ENCODE data around the gene MORN3. TPM values are rescaled to one million over a fixed set of nuclear protein-coding genes. Genes with fewer than 3 reads are reported as not detected.

MORN3 gene
- total RNA-seq, 1 donor from 2014 or later: 0.41 TPM

DNA sequence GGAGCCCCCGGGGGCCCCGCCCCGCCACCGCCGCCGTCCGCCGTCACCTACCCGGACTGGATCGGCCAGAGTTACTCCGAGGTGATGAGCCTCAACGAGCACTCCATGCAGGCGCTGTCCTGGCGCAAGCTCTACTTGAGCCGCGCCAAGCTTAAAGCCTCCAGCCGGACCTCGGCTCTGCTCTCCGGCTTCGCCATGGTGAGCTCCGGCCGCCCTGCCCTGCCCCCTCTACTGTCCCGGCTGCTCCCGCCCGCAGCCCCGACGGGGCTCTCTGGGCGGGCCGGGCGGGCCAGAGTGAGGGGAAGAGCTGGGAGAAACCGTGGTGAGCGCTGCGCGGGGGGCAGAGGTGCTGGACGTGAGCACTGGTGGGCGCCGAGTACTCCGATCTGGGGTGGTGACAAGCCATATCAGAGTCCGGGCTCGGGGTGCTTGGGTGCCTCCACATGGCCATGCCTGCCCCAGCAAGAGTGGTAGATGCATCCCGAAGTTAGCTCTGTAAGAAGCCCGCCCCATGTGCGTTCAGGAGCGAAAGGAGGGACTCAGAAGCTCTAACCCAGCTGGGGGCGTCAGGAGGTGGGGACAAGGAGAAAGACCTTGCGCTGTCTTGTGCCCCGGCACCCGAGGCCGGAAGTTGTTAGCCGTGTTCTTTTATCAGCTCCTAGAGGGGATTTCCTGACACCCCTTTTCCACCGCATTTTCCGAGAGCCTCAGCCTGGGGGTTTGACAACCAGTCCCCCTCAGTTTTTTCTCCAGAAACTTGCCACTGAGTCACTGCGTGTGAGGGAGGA lies 42.4 kb downstream of the MORN3 start:
- Mint-ChIP-seq H3K4me1 (ENCODE audit: low read depth) (peaks cover 55% of the 10 kb centered on the region), H3K9me3 (no peaks in the 10 kb centered on the region), H3K27ac (peak overlapping the region; percentile 95), H3K27me3 (ENCODE audit: insufficient read depth) (no peaks in the 10 kb centered on the region), H3K36me3 (ENCODE audit: low read depth) (peaks cover 32% of the 10 kb centered on the region), H3K4me3 (peak overlapping the region; percentile 92)
- DNase-seq (ENCODE audit: low spot score): peak; percentile 84
- intact Hi-C loops (cut with micrococcal nuclease): loop anchor here (1.0 to 5.0 kb wide), 18 partner anchors 10 to 1310 kb away; partner anchors contain the start of genes ANAPC5, CAMKK2, DIABLO and KDM2B

DNA sequence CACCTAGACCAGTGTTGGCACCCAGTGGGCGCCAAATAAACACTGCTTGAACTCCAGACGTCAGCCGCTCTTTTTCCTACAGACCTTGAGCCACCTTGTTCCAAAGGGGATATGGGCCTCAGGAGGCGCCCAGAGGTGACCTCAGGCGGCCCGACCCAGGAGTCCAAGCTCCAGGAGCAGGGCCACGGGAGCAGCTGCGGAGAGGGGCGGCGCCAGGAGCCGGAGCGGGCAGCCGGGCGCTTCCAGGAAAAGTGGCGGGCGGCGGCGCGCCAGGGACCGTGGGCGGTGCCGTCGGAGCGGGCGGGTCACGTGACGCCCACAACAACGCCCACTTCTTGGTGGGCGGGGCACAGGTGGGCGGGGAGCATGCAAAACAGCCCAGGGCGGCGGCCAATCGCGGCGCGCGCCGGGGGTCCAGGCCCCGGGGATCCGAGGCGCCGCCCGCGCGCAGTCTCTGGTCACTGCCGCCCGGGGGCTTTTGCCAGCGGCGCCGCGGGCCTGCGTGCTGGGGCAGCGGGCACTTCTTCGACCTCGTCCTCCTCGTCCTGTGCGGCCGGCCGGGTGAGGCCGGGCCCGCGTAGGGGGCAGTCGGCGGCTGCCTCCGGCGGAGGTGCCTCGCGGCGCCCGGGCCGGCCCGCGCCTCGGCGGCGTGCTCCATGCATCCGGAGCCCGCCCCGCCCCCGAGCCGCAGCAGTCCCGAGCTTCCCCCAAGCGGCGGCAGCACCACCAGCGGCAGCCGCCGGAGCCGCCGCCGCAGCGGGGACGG lies 43.2 kb downstream of the MORN3 start, which contains the start of gene ORAI1:
Gene ORAI1 (plus strand): TSS at position 444 of the 766 bp plus-strand sequence.
- H3K36me3 Mint-ChIP-seq (ENCODE audit: low read depth): peaks cover 29% of the 10 kb centered on the region
- peak within 1 kb of the TSS; percentile 95 for H3K27ac Mint-ChIP-seq
- H3K4me3 Mint-ChIP-seq: peak within 1 kb of the TSS; percentile 92
- intact Hi-C loops (cut with micrococcal nuclease): loop anchor here (1.0 to 5.0 kb wide), 7 partner anchors 86 to 1309 kb away; partner anchors contain the start of genes ANAPC5, CAMKK2, P2RX4 and TMEM120B
- H3K4me1 Mint-ChIP-seq (ENCODE audit: low read depth): peaks cover 49% of the 10 kb centered on the region
- peak; percentile 96 for DNase-seq (ENCODE audit: low spot score)
- no peaks in the 10 kb centered on the region for H3K9me3 Mint-ChIP-seq
- no peaks in the 10 kb centered on the region for H3K27me3 Mint-ChIP-seq (ENCODE audit: insufficient read depth)

DNA sequence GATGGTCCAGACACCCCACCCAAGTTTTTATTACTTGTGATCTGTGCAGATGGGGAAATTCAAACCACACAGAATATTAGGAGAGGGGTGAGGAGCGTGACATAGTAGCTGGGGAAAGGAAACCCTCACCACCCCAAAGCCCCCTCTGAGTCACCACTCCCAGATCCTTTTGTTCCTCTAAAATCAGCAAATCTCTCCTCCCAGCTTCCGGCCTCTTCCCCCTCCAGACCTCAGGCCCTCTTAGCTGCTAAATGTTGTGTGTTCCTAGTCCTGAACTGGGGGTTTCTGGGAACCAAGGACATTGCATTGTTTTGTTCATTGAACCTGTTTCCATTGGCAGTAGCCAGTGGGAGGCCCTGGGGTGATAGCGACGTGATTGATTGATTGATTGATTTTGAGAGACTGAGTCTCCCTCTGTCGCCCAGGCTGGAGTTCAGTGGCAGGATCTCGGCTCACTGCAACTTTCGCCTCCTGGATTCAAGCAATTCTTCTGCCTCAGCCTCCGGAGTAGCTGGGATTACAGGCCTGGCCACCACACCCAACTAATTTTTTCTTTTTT lies 49.0 kb downstream of the MORN3 start:
- H3K9me3 Mint-ChIP-seq: no peaks in the 10 kb centered on the region
- H3K27me3 Mint-ChIP-seq (ENCODE audit: insufficient read depth): no peaks in the 10 kb centered on the region
- DNase-seq (ENCODE audit: low spot score): no peak
- H3K27ac Mint-ChIP-seq: no peak overlapping the region
- no peak overlapping the region for H3K4me3 Mint-ChIP-seq
- intact Hi-C loops (cut with micrococcal nuclease): no loop called here
- peaks cover 2% of the 10 kb centered on the region for H3K36me3 Mint-ChIP-seq (ENCODE audit: low read depth)
- H3K4me1 Mint-ChIP-seq (ENCODE audit: low read depth): peaks cover 7% of the 10 kb centered on the region

DNA sequence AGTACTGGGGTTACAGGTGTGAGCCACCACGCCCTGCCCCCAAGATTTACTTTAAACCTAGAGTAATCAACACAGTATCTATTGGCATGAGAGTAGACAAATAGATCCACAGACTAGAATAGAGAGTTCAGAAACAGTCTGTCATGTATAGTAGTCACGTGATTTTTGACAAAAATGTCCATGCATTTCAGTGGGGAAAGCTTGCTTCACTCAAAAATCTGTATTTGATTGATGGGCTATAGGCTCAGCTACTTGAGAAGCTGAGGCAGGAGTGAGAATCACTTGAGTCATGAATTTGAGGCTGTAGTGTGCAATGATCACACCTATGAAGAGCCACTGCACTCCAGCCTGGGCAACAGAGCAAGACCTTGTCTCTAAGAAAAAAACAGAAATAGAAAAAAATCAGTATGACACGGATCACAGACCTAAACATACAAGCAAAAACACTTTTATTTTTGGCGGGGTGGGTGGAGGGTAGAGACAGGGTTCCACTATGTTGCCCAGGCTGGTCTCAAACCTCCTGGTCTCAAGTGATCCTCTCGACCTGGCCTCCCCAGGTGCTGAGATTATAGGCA lies 50.7 kb downstream of the MORN3 start:
- H3K9me3 Mint-ChIP-seq: no peaks in the 10 kb centered on the region
- DNase-seq (ENCODE audit: low spot score): no peak
- no peak overlapping the region for H3K4me3 Mint-ChIP-seq

DNA sequence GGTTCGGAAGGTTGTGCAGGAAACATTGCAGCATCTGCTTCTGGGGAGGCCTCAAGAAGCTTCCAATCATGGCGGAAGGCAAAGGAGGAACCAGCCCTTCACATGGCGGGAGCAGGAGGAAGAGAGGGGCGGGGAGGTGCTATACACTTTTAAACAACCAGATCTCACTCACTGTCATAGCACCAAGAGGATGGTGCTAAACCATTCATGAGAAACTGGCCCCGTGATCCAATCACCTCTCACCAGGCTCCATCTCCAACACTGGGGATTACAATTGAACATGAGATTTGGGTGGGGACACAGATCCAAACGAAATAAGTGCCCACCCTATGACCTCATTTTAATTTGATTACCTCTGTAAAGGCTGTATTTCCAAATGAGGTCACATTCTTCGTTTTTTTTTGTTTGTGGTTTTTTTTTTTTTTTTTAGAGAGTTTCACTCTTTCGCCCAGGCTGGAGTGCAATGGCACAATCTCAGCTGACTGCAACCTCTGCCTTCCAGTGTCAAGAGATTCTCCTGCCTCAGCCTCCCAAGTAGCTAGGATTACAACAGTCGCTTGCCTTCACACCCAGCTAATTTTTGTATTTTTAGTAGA lies 54.5 kb downstream of the MORN3 start:
- DNase-seq (ENCODE audit: low spot score): no peak
- Mint-ChIP-seq H3K4me3 (no peak overlapping the region), H3K27me3 (ENCODE audit: insufficient read depth) (peaks cover 2% of the 10 kb centered on the region), H3K4me1 (ENCODE audit: low read depth) (no peaks in the 10 kb centered on the region), H3K27ac (peak overlapping the region; percentile 65), H3K9me3 (no peaks in the 10 kb centered on the region), H3K36me3 (ENCODE audit: low read depth) (no peaks in the 10 kb centered on the region)
- intact Hi-C loops (cut with micrococcal nuclease): no loop called here

More for the DNA sequence above, 50.7 kb downstream of the MORN3 start:
- Mint-ChIP-seq H3K36me3 (ENCODE audit: low read depth) (peaks cover 2% of the 10 kb centered on the region), H3K4me1 (ENCODE audit: low read depth) (no peaks in the 10 kb centered on the region), H3K27ac (no peak overlapping the region), H3K27me3 (ENCODE audit: insufficient read depth) (no peaks in the 10 kb centered on the region)
- intact Hi-C loops (cut with micrococcal nuclease): no loop called here

DNA sequence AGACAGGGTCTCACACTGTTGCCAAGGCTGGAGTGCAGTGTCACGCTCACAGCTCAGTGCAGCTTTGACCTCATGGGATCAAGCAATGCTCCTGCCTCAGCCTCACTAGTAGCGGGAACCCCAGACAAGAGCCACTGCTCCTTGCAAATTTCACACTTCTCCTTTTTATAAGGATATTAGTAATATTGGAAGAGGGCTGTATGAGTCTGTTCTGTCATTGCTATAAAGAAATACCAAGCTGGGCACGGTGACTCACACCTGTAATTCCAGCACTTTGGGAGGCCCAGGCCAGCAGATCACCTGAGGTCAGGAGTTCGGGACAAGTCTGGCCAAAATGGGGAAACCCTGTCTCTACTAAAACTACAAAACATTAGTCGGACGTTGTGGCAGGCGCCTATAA lies 56.0 kb downstream of the MORN3 start:
- Mint-ChIP-seq H3K4me1 (ENCODE audit: low read depth) (peaks cover 3% of the 10 kb centered on the region), H3K9me3 (no peaks in the 10 kb centered on the region), H3K4me3 (no peak overlapping the region), H3K27me3 (ENCODE audit: insufficient read depth) (peaks cover 4% of the 10 kb centered on the region), H3K27ac (no peak overlapping the region), H3K36me3 (ENCODE audit: low read depth) (no peaks in the 10 kb centered on the region)
- no peak for DNase-seq (ENCODE audit: low spot score)
- intact Hi-C loops (cut with micrococcal nuclease): no loop called here

DNA sequence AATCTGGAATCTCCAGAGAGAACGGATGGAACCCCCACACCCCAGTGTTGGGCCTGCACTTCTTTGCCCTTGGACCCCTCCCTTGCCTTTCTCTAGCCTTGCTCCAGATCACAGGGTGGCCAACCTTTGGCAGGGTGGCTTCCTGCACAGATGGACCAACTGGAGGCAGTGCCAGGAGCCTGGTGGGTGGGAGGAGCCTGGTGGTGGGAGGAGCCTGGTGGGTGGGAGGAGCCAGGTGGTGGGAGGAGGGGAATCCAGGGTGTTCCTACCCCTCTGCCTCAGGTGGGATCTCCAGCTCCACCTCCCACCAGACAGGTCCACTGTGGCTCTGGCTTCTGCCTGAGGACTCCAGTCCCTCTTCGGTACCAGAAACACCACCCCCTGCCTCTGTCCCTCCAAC lies 58.1 kb downstream of the MORN3 start:
- Mint-ChIP-seq H3K4me3 (no peak overlapping the region), H3K4me1 (ENCODE audit: low read depth) (peaks cover 5% of the 10 kb centered on the region), H3K27me3 (ENCODE audit: insufficient read depth) (peaks cover 4% of the 10 kb centered on the region), H3K36me3 (ENCODE audit: low read depth) (no peaks in the 10 kb centered on the region), H3K27ac (no peak overlapping the region), H3K9me3 (no peaks in the 10 kb centered on the region)
- intact Hi-C loops (cut with micrococcal nuclease): no loop called here
- DNase-seq (ENCODE audit: low spot score): no peak

DNA sequence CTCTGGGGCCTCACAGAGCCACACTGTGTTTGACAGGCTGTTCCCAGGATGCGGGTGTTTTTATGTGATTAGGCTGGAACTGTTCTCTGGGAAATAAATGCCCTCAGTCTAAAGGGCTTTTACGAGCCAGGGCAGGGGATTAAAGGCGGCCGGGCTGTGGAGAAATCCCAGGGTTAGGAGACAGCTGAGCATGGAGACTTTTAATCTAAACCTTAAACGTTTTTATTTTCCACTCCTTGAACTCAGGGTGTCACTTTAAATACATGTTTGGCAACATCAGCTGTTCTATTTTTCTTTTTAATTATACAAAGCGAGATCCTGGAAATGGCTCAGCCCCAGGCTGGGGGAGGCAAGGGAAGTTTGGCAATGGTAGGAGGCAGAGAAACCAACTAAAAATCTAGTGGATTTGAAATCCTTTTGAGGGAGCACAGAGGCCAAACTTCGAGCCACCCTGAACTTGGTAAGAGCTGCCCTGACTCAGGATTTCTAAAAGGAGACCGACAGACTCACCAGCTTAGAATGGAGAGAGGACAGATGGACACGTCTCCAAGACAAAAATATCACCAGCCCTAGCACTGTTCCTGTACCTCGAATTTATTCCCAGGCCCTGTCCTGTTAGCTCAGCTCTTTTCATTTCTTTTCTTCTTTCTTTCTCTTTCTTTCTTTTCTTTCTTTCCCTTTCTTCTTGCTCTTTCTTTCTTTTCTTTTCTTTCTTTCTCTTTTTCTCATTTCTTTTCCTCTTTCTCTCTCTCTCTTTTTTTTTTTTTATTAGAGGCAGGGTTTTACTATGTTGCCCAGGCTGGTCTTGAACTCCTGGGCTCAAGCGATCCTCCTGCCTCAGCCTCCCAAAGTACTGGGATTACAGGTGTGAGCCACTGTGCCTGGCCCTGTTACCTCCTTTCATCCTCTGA lies 59.0 kb downstream of the MORN3 start:
- peaks cover 5% of the 10 kb centered on the region for H3K4me1 Mint-ChIP-seq (ENCODE audit: low read depth)
- no peak overlapping the region for H3K27ac Mint-ChIP-seq
- peaks cover 4% of the 10 kb centered on the region for H3K27me3 Mint-ChIP-seq (ENCODE audit: insufficient read depth)
- H3K36me3 Mint-ChIP-seq (ENCODE audit: low read depth): no peaks in the 10 kb centered on the region
- no peaks in the 10 kb centered on the region for H3K9me3 Mint-ChIP-seq
- intact Hi-C loops (cut with micrococcal nuclease): no loop called here
- no peak for DNase-seq (ENCODE audit: low spot score)
- H3K4me3 Mint-ChIP-seq: no peak overlapping the region

DNA sequence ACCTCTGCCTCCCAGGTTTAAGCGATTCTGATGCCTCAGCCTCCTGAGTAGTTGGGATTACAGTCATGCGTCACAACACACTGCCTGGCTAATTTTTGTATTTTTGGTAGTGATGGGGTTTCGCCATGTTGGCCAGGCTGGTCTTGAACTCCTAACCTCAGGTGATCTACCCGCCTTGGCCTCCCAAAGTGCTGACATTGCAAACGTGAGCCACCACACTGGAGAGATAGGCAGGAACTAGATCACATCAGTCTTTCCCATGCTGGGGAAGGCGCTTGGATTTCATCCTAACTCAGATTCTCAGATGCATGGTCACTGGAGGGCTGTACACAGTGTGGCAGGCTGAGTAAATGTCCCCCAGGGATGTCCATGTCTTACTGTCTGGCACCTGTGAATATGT lies 61.2 kb downstream of the MORN3 start:
- Mint-ChIP-seq H3K27ac (peak overlapping the region; percentile 44), H3K36me3 (ENCODE audit: low read depth) (no peaks in the 10 kb centered on the region), H3K4me1 (ENCODE audit: low read depth) (peaks cover 5% of the 10 kb centered on the region), H3K27me3 (ENCODE audit: insufficient read depth) (peaks cover 4% of the 10 kb centered on the region), H3K9me3 (no peaks in the 10 kb centered on the region), H3K4me3 (no peak overlapping the region)
- DNase-seq (ENCODE audit: low spot score): no peak
- intact Hi-C loops (cut with micrococcal nuclease): no loop called here

DNA sequence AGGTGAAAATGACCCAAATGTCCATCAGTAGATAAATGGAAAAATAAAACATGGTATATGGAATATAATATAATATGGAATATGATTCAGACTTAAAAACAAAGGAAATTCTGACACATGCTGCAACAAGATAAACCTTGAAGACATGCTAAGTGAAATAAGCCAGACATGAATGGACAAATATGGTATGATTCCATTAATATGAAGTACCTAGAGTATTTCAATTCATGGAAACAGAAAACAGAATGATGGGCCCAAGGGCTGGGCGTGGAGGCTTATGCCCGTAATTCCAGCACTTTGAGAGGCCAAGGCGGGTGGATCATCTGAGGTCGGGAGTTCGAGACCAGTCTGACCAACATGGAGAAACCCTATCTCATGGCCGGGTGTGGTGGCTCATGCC lies 65.9 kb downstream of the MORN3 start:
- DNase-seq (ENCODE audit: low spot score): no peak
- H3K36me3 Mint-ChIP-seq (ENCODE audit: low read depth): no peaks in the 10 kb centered on the region
- no peak overlapping the region for H3K27ac Mint-ChIP-seq
- H3K4me1 Mint-ChIP-seq (ENCODE audit: low read depth): peaks cover 3% of the 10 kb centered on the region
- no peaks in the 10 kb centered on the region for H3K27me3 Mint-ChIP-seq (ENCODE audit: insufficient read depth)
- intact Hi-C loops (cut with micrococcal nuclease): no loop called here
- no peak overlapping the region for H3K4me3 Mint-ChIP-seq
- H3K9me3 Mint-ChIP-seq: no peaks in the 10 kb centered on the region

DNA sequence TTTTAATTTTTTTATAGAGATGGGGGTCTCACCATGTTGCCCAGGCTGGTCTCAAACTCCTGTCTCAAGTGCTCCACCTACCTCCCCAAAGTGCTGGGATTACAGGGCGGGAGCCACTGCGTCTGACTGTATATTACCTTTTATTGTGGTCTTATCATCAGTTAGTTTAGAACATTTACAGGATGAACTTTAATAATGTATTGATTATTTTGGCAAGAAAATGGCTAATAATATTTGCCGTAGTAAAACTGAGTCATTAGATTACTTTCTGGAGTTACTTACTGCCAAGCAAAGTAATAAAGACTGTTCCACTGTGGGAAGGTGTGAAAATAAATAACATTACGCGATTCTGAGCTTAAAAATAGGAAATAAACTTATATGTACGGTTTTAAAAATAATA lies 66.7 kb downstream of the MORN3 start:
- no peak for DNase-seq (ENCODE audit: low spot score)
- H3K27ac Mint-ChIP-seq: no peak overlapping the region
- no peaks in the 10 kb centered on the region for H3K27me3 Mint-ChIP-seq (ENCODE audit: insufficient read depth)
- intact Hi-C loops (cut with micrococcal nuclease): no loop called here
- H3K4me3 Mint-ChIP-seq: no peak overlapping the region
- no peaks in the 10 kb centered on the region for H3K4me1 Mint-ChIP-seq (ENCODE audit: low read depth)
- H3K36me3 Mint-ChIP-seq (ENCODE audit: low read depth): no peaks in the 10 kb centered on the region
- H3K9me3 Mint-ChIP-seq: no peaks in the 10 kb centered on the region
